A673 (cell line): Measurements from ENCODE around the gene PABPN1L.

Source experiments
- EZH2 ChIP-seq: fragments of 200-600 bp; sonication (generic); IDR thresholded peaks from 2 replicates; pipeline ENCODE4 v1.6.1; 2017; ENCODE audit warnings: borderline replicate concordance, low read depth, mild to moderate bottlenecking, mixed read lengths, antibody characterized with exemption, low read length; ENCODE audit not compliant: poor library complexity, severe bottlenecking
- TF ChIP-seq, protein P1 (sequence below): fragments of 300-800, 200-600 bp; sonication (generic); conservative IDR thresholded peaks from 2 replicates; pipeline ENCODE4 v1.5.1; 2017; ENCODE audit warnings: low read depth, mild to moderate bottlenecking, antibody characterized with exemption, low read length, moderate library complexity, mixed read lengths

DNA sequence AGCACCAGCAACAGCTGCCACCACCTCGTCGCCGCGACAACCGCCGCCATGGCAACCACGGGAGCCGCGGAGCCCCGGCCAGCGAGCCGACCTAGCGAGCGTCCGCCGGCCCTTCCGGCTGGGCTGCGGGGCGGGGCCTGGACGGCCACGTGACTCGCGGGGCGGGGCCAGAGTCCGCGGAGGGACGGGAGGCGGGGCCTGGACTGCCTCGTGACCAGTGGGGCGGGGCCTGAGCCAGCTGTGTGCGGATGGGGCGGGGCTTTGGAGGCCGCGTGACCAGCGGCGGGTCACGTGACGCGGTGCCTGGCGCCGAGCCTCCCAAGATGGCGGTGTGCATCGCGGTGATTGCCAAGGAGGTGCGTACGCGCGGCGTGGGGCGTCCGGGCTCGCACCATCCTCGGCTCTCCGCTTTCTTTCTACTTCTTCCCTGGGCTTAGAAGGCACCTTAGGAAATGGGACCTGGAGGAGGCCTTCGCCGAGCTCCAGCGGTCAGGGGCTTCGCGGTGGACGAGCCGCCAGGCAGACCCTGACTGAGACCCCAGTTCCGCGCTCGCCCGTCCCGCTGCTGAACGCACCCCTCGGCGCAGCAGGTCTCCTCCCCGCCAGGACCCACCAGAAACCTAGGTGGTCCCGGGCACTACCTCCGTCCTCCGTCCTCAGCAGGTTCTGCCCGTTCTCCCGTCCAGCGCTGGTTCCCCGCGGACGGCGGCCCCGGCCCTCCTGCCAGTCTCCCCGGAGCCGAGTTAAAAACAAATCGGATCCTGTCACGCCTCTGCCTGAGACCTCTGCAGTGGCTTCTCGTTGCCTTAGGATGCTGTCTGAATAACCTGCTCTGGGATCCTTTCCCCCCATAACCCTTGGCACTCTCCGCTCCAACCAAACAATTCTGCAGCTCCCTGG lies 9.4 kb downstream of the PABPN1L start, which contains the start of the genes GALNS and TRAPPC2L:
- TF ChIP-seq, protein P1, sequence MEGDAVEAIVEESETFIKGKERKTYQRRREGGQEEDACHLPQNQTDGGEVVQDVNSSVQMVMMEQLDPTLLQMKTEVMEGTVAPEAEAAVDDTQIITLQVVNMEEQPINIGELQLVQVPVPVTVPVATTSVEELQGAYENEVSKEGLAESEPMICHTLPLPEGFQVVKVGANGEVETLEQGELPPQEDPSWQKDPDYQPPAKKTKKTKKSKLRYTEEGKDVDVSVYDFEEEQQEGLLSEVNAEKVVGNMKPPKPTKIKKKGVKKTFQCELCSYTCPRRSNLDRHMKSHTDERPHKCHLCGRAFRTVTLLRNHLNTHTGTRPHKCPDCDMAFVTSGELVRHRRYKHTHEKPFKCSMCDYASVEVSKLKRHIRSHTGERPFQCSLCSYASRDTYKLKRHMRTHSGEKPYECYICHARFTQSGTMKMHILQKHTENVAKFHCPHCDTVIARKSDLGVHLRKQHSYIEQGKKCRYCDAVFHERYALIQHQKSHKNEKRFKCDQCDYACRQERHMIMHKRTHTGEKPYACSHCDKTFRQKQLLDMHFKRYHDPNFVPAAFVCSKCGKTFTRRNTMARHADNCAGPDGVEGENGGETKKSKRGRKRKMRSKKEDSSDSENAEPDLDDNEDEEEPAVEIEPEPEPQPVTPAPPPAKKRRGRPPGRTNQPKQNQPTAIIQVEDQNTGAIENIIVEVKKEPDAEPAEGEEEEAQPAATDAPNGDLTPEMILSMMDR, result no peak
- no peak for TF ChIP-seq EZH2
